ENCODE data around the gene MEIOB.

The MEIOB gene

DNA sequence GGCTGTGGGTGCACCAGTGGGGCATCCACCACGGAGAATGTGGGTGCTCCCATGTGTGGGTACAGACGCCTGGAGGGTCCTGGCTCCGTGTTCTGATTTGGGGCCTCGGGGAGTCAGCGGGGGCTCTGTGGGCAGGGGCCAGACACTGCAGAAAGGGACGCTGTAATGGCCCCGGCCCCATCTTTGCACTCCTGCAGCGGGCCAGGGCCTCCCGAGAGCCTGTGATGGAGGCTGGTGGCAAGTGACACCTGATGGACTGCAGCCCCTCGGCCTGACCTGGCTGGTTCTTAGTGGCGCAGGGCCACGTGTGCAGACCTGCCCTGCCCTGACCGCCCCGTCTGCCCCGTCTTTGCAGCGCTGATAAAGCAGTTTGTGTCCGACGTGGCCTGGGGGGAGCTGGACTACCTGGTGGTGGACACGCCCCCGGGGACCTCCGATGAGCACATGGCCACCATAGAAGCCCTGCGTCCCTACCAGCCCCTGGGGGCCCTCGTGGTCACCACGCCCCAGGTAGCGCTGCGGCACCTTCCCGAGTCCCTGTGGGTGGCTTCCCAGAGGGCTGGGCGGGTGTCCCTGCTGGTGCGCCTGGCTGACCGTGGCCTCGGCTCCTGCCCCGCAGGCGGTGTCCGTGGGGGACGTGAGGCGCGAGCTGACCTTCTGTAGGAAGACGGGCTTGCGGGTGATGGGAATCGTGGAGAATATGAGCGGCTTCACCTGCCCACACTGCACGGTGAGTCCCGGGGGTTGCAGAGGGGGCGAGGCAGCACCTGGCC lies 84.5 kb downstream of the MEIOB start:
- no peak for DNase-seq (ENCODE audit: low spot score)

DNA sequence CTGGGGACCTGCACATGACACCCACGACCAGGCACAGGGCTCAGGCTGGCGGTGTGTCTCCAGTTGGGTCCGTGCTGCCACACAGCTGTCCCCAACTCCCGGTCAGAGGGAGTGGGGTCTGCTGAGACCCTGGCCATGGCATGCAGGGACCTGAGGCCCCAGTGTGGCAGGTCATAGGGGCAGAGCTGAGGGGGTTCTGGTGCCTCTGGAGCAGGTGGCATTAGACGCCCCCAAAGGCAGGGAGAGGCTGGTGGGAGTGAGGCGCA lies 85.0 kb downstream of the MEIOB start:
- no peak for DNase-seq (ENCODE audit: low spot score)

DNA sequence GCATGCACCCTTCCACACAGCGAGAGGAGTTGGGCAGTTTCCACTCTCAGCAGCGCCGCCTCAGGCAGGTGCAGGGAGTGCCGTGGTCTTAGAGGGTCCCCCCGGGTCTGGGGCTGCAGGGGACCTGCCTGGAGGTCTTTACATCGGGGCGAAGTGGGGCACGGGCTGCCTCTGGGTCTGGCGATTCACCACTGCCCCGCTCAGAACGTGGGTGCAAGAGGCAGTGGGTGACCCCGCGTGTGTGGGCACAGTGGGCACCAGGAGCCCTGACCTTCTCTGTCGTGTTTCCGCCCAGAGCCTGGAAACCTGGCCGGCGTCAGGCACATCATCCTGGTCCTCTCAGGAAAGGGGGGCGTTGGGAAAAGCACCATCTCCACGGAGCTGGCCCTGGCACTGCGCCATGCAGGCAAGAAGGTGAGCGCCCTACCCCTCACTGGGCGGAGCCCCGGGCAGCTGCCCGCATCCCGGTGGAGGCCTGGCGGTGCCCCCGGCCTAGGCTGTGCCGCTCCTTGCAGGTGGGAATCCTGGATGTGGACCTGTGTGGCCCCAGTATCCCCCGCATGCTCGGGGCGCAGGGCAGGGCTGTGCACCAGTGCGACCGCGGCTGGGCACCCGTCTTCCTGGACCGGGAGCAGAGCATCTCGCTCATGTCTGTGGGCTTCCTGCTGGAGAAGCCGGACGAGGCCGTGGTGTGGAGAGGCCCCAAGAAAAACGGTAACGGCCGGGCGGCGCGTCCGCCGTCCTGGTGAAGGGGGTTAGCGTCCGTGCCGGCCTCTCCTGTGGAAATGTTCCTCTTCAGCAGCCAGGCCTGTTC lies 85.5 kb downstream of the MEIOB start:
- no peak for DNase-seq (ENCODE audit: low spot score)

DNA sequence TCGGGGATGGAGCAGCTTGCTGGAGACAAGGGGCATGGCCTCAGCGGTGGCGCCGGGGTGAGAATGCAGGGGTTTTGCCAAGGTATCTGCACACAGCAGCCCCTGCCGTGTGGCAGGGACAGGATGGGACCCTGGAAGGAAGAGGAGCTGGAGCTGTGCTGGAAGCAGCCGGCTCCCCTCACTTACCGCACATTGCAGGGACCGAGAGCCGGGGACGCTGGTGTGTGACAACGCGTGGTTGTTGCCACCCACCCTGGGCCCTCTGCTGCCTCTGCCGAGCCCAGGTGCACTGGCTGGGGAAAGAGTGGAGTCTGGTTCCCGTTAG lies 86.2 kb downstream of the MEIOB start:
- no peak for DNase-seq (ENCODE audit: low spot score)

DNA sequence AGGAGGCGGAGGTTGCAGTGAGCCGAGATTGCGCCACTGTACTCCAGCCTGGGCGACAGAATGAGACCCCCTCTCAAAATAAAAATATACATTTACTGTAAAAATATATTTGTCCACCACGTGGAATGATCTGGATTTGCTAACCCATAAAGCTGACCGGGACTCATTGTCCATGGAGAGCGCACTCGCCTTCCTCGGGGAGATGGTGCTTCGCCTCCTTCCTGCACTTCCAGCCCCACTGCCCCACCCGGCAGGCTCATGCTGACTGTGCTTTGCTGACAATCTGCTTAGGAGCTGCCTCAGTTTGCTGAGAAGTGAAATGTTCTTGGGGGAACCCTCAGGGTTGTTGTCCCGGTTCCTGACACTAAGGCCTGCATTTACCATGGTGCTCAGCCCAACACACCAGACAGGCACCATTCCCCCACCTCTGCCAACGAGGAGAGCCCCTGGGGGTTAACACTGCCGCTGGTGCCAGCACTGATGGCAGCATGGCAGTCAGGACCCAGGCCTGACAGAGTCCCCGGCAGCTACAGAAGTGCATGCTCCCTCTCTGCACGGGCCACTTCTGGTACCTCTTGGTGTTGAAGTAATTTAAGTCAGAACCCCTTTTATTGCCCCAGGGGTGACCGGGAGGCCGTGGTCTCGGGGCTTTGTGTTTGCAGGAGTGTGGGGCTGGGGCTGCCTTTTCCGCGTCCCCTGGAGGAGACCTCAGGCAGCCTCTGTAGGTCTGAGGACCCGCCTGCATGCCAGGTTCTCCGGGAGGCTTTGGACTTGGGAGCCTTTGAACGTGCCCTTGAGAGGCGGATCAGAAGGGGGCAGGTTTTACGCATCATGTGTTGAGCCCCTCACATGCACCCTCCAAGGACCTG lies 86.8 kb downstream of the MEIOB start:
- no peak for DNase-seq (ENCODE audit: low spot score)
